Measurements from ENCODE around the gene HOXB1. TPM values are rescaled to one million over a fixed set of nuclear protein-coding genes. Genes with fewer than 3 reads are reported as not detected.
A peak's percentile ranks its signal among the peaks of the same experiment; 100 is the strongest.

The HOXB1 gene
- total and polyA plus RNA-seq, 7 experiments from 2014 or later: not detected

- Histone ChIP-seq H3K9me3 (ENCODE audit: control insufficient read depth in 2 of 3, low read length in 3 of 3) (no peaks in the 10 kb centered on the region), H3K36me3 (ENCODE audit: control insufficient read depth in 2 of 3, insufficient read depth in 3 of 3, low read length in 3 of 3) (peaks cover 0 to 5% (median 0%) of the 10 kb centered on the region in 3 experiments), H3K4me3 (ENCODE audit: low read length) (peak overlapping the region; percentile 78), H3K27ac (ENCODE audit: low read depth, low read length) (peak overlapping the region; percentile 90), H3K27me3 (ENCODE audit: control insufficient read depth in 2 of 2, insufficient read depth in 2 of 2, low read length in 2 of 2) (no peaks in the 10 kb centered on the region), H3K4me1 (ENCODE audit: control insufficient read depth in 2 of 2, insufficient read depth in 2 of 2, low read length in 2 of 2) (peaks cover 0 to 23% of the 10 kb centered on the region in 2 donors)
- no peaks in the 10 kb centered on the region for H3K9me3 Mint-ChIP-seq
- CTCF ChIA-PET: interaction anchor here (0.5 kb wide), 1 partner anchor 187 kb away, joined by 3 read pairs; no protein-coding TSS in a partner anchor
- peak overlapping the region; percentile 95 to 100 (median 99) for H3K27ac Mint-ChIP-seq
- H3K4me3 Mint-ChIP-seq: peak overlapping the region; percentile 91 to 100 (median 98)
- POLR2A ChIA-PET: interaction anchor here (0.7 to 3.2 kb wide), 12 partner anchors 9 to 495 kb away, joined by 3 to 20 read pairs (median 4); no protein-coding TSS in a partner anchor
- peaks cover 0 to 27% (median 11%) of the 10 kb centered on the region in 5 donors for H3K27me3 Mint-ChIP-seq
- peaks cover 20 to 61% (median 45%) of the 10 kb centered on the region in 7 donors for H3K4me1 Mint-ChIP-seq
- peaks cover 0 to 24% (median 8%) of the 10 kb centered on the region in 5 donors for H3K36me3 Mint-ChIP-seq
- DNase-seq: peak in 7 of 9 donors; percentile 18 to 47 (median 30)
- intact Hi-C loops (cut with micrococcal nuclease): loop anchor here (2.0 to 10.0 kb wide), 6 partner anchors 29 to 353 kb away; partner anchors contain the start of gene ATP5MC1 (in 1 of the 2)
- ATAC-seq: no peak
Measured at GRCh38 chr17:48542114-48542656, 11.4 kb upstream of the HOXB1 start.

GRCh38 chr17:48541577-48542113 is 10.8 kb upstream of the HOXB1 start:
- Mint-ChIP-seq H3K4me1 (peaks cover 20 to 56% (median 41%) of the 10 kb centered on the region in 7 donors), H3K27ac (peak overlapping the region; percentile 95 to 100 (median 99)), H3K27me3 (peaks cover 0 to 27% (median 11%) of the 10 kb centered on the region in 5 donors), H3K9me3 (no peaks in the 10 kb centered on the region), H3K4me3 (peak overlapping the region; percentile 91 to 100 (median 98)), H3K36me3 (peaks cover 0 to 24% (median 8%) of the 10 kb centered on the region in 5 donors)
- Histone ChIP-seq H3K4me1 (ENCODE audit: control insufficient read depth in 2 of 2, insufficient read depth in 2 of 2, low read length in 2 of 2) (peaks cover 0 to 19% of the 10 kb centered on the region in 2 donors), H3K36me3 (ENCODE audit: control insufficient read depth in 2 of 3, insufficient read depth in 3 of 3, low read length in 3 of 3) (peaks cover 0 to 5% (median 0%) of the 10 kb centered on the region in 3 experiments), H3K27ac (ENCODE audit: low read depth, low read length) (peak overlapping the region; percentile 90), H3K27me3 (ENCODE audit: control insufficient read depth in 2 of 2, insufficient read depth in 2 of 2, low read length in 2 of 2) (no peaks in the 10 kb centered on the region), H3K4me3 (ENCODE audit: low read length) (peak overlapping the region; percentile 78), H3K9me3 (ENCODE audit: control insufficient read depth in 2 of 3, low read length in 3 of 3) (no peaks in the 10 kb centered on the region)
- intact Hi-C loops (cut with micrococcal nuclease): loop anchor here (2.0 to 10.0 kb wide), 6 partner anchors 29 to 353 kb away; partner anchors contain the start of gene ATP5MC1 (in 1 of the 2)
- peak in 8 of 9 donors; percentile 34 to 59 (median 52) for DNase-seq
- ATAC-seq: peak; percentile 54
- CTCF ChIA-PET: interaction anchor here (0.5 kb wide), 1 partner anchor 187 kb away, joined by 3 read pairs; no protein-coding TSS in a partner anchor
- POLR2A ChIA-PET: interaction anchor here (0.7 to 3.2 kb wide), 13 partner anchors 9 to 495 kb away, joined by 3 to 20 read pairs (median 4); no protein-coding TSS in a partner anchor

- intact Hi-C loops (cut with micrococcal nuclease): loop anchor here (5.0 to 10.0 kb wide), 5 partner anchors 49 to 354 kb away; partner anchors contain the start of gene ATP5MC1 (in 1 of the 2)
- Mint-ChIP-seq H3K27me3 (peaks cover 0 to 28% (median 11%) of the 10 kb centered on the region in 5 donors), H3K9me3 (no peaks in the 10 kb centered on the region), H3K36me3 (peaks cover 0 to 24% (median 8%) of the 10 kb centered on the region in 5 donors), H3K27ac (peak overlapping the region; percentile 95 to 100 (median 99)), H3K4me1 (peaks cover 20 to 50% (median 35%) of the 10 kb centered on the region in 7 donors), H3K4me3 (peak overlapping the region; percentile 91 to 100 (median 98))
- POLR2A ChIA-PET: interaction anchor here (0.7 to 3.2 kb wide), 19 partner anchors 8 to 494 kb away, joined by 3 to 20 read pairs (median 4); no protein-coding TSS in a partner anchor
- peak overlapping the region; percentile 90 for H3K27ac ChIP-seq (ENCODE audit: low read depth, low read length)
- H3K4me1 ChIP-seq (ENCODE audit: control insufficient read depth in 2 of 2, insufficient read depth in 2 of 2, low read length in 2 of 2): peaks cover 0 to 13% of the 10 kb centered on the region in 2 donors
- H3K27me3 ChIP-seq (ENCODE audit: control insufficient read depth in 2 of 2, insufficient read depth in 2 of 2, low read length in 2 of 2): no peaks in the 10 kb centered on the region
- H3K9me3 ChIP-seq (ENCODE audit: control insufficient read depth in 2 of 3, low read length in 3 of 3): no peaks in the 10 kb centered on the region
- CTCF ChIA-PET: interaction anchor here (1.0 to 1.2 kb wide), 3 partner anchors 11 to 52 kb away, joined by 3 read pairs; no protein-coding TSS in a partner anchor
- ATAC-seq: no peak
- no peak for DNase-seq
- H3K36me3 ChIP-seq (ENCODE audit: control insufficient read depth in 2 of 3, insufficient read depth in 3 of 3, low read length in 3 of 3): peaks cover 0 to 5% (median 0%) of the 10 kb centered on the region in 3 experiments
- peak overlapping the region; percentile 78 for H3K4me3 ChIP-seq (ENCODE audit: low read length)
Measured at GRCh38 chr17:48541036-48541576, 10.3 kb upstream of the HOXB1 start.

- Histone ChIP-seq H3K27me3 (ENCODE audit: control insufficient read depth in 2 of 2, insufficient read depth in 2 of 2, low read length in 2 of 2) (no peaks in the 10 kb centered on the region), H3K27ac (ENCODE audit: low read depth, low read length) (peak overlapping the region; percentile 90)
Measured at GRCh38 chr17:48540213-48540612, 9.4 kb upstream of the HOXB1 start.

GRCh38 chr17:48539177-48539576 is 8.4 kb upstream of the HOXB1 start:
- Mint-ChIP-seq H3K4me1 (peaks cover 19 to 34% (median 22%) of the 10 kb centered on the region in 7 donors), H3K36me3 (peaks cover 0 to 22% (median 8%) of the 10 kb centered on the region in 5 donors), H3K9me3 (no peaks in the 10 kb centered on the region), H3K27ac (peak overlapping the region in 2 of 9 donors; percentile 45 to 77), H3K27me3 (peaks cover 0 to 27% (median 14%) of the 10 kb centered on the region in 5 donors), H3K4me3 (peak overlapping the region in 1 of 10 donors; percentile 67)
- H3K9me3 ChIP-seq (ENCODE audit: control insufficient read depth in 2 of 3, low read length in 3 of 3): no peaks in the 10 kb centered on the region
- H3K4me1 ChIP-seq (ENCODE audit: control insufficient read depth in 2 of 2, insufficient read depth in 2 of 2, low read length in 2 of 2): peaks cover 0 to 8% of the 10 kb centered on the region in 2 donors
- ChIA-PET CTCF (no interaction called here), POLR2A (interaction anchor here (0.6 to 3.0 kb wide), 4 partner anchors 10 to 28 kb away, joined by 3 to 12 read pairs (median 6); no protein-coding TSS in a partner anchor)
- H3K36me3 ChIP-seq (ENCODE audit: control insufficient read depth in 2 of 3, insufficient read depth in 3 of 3, low read length in 3 of 3): peaks cover 0 to 5% (median 0%) of the 10 kb centered on the region in 3 experiments
- ATAC-seq (no peak), DNase-seq (no peak)
- H3K27me3 ChIP-seq (ENCODE audit: control insufficient read depth in 2 of 2, insufficient read depth in 2 of 2, low read length in 2 of 2): no peaks in the 10 kb centered on the region
- H3K27ac ChIP-seq (ENCODE audit: low read depth, low read length): no peak overlapping the region
- H3K4me3 ChIP-seq (ENCODE audit: low read length): no peak overlapping the region
- intact Hi-C loops (cut with micrococcal nuclease): no loop called here

More at GRCh38 chr17:48540213-48540612, 9.4 kb upstream of the HOXB1 start:
- Mint-ChIP-seq H3K4me3 (peak overlapping the region in 9 of 10 donors; percentile 47 to 73 (median 67)), H3K27me3 (peaks cover 0 to 28% (median 11%) of the 10 kb centered on the region in 5 donors), H3K9me3 (no peaks in the 10 kb centered on the region), H3K4me1 (peaks cover 20 to 41% (median 26%) of the 10 kb centered on the region in 7 donors), H3K27ac (peak overlapping the region; percentile 32 to 99 (median 77)), H3K36me3 (peaks cover 0 to 24% (median 8%) of the 10 kb centered on the region in 5 donors)
- DNase-seq (no peak), ATAC-seq (no peak)
- CTCF ChIA-PET: interaction anchor here (0.6 to 1.2 kb wide), 5 partner anchors 12 to 297 kb away, joined by 3 read pairs; no protein-coding TSS in a partner anchor
- Histone ChIP-seq H3K36me3 (ENCODE audit: control insufficient read depth in 2 of 3, insufficient read depth in 3 of 3, low read length in 3 of 3) (peaks cover 0 to 5% (median 0%) of the 10 kb centered on the region in 3 experiments), H3K4me1 (ENCODE audit: control insufficient read depth in 2 of 2, insufficient read depth in 2 of 2, low read length in 2 of 2) (peaks cover 0 to 8% of the 10 kb centered on the region in 2 donors), H3K4me3 (ENCODE audit: low read length) (no peak overlapping the region), H3K9me3 (ENCODE audit: control insufficient read depth in 2 of 3, low read length in 3 of 3) (no peaks in the 10 kb centered on the region)
- intact Hi-C loops (cut with micrococcal nuclease): loop anchor here (5.0 to 10.0 kb wide), 5 partner anchors 48 to 355 kb away; partner anchors contain the start of gene ATP5MC1 (in 1 of the 2)
- POLR2A ChIA-PET: interaction anchor here (0.8 to 3.2 kb wide), 12 partner anchors 9 to 188 kb away, joined by 3 to 20 read pairs (median 4); no protein-coding TSS in a partner anchor

GRCh38 chr17:48537316-48537715 is 6.5 kb upstream of the HOXB1 start:
- DNase-seq (no peak), ATAC-seq (no peak)
- Mint-ChIP-seq H3K4me3 (no peak overlapping the region), H3K4me1 (peaks cover 7 to 26% (median 18%) of the 10 kb centered on the region in 7 donors), H3K9me3 (no peaks in the 10 kb centered on the region), H3K36me3 (peaks cover 0 to 12% (median 0%) of the 10 kb centered on the region in 5 donors), H3K27ac (peak overlapping the region in 2 of 9 donors; percentile 11 to 18), H3K27me3 (peaks cover 0 to 15% (median 12%) of the 10 kb centered on the region in 5 donors)
- Histone ChIP-seq H3K9me3 (ENCODE audit: control insufficient read depth in 2 of 3, low read length in 3 of 3) (no peaks in the 10 kb centered on the region), H3K36me3 (ENCODE audit: control insufficient read depth in 2 of 3, insufficient read depth in 3 of 3, low read length in 3 of 3) (no peaks in the 10 kb centered on the region), H3K27ac (ENCODE audit: low read depth, low read length) (no peak overlapping the region), H3K27me3 (ENCODE audit: control insufficient read depth in 2 of 2, insufficient read depth in 2 of 2, low read length in 2 of 2) (no peaks in the 10 kb centered on the region), H3K4me1 (ENCODE audit: control insufficient read depth in 2 of 2, insufficient read depth in 2 of 2, low read length in 2 of 2) (peaks cover 0 to 8% of the 10 kb centered on the region in 2 donors), H3K4me3 (ENCODE audit: low read length) (no peak overlapping the region)
- ChIA-PET POLR2A (no interaction called here), CTCF (interaction anchor here (1.3 kb wide), 1 partner anchor 10 kb away, joined by 3 read pairs; no protein-coding TSS in a partner anchor)
- intact Hi-C loops (cut with micrococcal nuclease): no loop called here

All from naive thymus-derived CD4-positive, alpha-beta T cell (primary cell).